ENCODE results near the gene ROPN1.

The ROPN1 gene

DNA sequence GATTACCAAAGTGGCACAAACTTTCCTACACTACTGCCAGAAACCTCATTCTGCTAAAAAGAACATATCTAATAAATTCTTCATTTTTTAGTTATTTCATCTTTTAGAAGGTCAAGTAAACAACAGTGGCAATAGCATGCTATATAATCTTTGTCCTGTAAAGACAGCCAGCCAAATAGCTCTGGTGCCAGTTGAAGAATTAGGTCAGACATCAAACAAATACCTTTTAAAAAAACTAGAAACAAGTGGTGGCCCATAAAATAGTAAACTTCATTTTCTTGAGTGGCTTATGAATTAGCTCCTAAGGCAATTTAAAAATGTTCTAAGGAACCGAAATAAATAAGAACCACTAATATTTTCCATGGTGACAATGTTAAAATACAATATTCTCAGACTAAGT lies 50.4 kb downstream of the ROPN1 start:
- no peak for DNase-seq

DNA sequence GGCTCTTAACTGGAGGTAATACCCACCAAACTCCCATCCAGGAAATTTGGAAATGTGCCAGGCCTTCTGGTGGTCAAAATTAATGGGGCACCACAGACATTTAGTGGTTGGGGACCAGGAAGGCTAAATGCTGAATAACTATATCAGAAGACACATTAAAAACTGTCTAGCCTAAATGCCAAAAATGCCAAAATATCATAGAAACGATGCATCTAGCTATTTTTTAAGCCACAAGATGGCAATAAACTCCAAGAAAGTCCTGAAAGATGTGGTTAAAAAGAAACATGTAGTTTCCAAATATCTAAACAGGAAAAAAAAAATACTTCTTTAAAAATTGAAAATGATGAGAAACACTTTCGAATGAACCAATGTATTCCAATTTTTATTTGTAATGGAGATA lies 50.8 kb downstream of the ROPN1 start:
- DNase-seq, result no peak

DNA sequence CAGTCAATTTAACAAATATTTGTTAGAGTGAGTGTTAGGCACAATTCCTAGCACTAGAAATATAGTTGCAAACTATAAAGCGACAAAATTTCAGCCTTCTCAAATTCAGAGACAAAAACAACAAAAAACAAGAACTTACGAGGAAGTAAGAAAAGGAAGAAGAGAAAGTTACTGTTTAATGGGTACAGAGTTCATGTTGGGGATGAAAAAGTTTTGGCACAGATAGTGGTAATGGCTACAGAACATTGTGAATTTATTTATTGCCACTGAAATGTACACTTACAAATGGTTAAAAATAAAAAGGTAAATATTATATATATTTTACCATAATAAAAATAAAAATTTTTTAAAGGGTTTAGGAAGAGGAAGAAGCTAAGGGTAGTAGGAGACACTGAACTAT lies 52.2 kb downstream of the ROPN1 start:
- DNase-seq, result no peak

DNA sequence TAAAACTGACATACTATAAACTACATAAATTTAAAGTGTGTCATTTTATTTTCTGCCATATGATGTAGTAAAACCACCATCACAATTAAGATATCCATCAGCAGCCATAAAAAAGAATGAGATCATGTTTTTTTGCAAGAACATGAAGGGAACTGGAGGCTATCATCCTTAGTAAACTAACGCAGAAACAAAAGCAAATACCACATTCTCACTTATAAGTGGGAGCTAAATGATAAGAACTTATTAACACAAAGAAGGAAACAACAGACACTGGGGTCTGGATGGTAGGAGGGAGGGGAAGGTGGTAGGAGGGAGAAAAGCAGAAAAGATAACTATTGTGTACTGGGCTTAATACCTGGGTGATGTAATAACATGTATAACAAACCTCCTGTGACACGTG lies 55.5 kb downstream of the ROPN1 start:
- DNase-seq, result no peak

DNA sequence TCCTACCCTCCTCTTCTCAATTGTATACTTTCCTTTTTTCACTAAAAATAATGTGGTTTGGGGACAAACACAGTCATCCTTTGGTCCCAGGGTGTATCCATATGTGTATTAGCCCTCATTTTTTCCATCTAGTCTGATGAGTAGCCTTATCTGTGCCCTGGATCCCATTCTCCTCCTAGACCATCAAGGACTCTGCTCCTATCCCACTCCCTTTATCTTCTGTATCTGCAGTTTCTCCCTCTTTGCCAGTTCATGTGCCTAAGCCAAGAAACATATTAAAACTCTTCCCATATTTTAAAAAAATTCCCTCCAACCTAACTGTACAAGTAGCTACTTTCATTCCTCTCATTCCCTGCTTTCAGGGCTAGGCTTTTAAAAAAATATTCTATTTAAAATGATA lies 56.1 kb downstream of the ROPN1 start:
- no peak for DNase-seq

DNA sequence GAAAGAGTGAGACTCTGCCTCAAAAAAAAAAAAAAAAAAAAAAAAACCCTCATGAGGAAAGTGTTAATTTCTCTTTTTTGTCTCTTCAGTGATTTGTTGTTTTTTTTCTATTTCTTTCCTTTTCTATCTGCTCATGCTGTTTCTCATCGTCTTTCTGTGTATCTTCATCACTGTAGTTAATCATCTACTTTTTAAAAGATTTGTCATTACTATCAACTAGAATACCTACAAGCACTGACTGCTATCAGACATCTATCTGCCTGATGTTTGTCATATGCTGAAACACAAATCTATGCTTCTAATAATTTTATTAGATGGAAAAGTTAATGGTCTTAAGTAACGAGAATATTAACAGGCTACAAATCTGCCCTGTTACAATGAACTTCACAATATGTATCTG lies 57.7 kb downstream of the ROPN1 start:
- DNase-seq, result no peak

DNA sequence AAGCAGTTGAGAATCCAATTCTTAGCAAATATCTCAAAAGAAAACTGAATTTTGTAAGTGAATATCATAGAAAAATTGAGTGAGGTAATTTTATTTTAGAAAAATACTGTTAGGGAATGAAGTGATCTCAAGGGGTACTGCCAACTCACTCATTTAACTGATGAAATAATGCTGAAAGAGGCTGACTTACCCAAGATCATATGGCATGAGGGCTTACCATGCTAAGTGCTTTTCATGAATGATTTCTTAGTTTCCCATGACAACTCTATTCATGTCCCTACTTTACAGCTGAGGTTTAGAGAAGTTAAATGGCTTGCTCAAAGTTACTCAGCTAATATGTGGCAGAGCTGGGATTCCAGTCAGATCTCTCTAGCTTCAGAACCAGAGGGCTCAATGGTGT lies 61.5 kb downstream of the ROPN1 start:
- no peak for DNase-seq

DNA sequence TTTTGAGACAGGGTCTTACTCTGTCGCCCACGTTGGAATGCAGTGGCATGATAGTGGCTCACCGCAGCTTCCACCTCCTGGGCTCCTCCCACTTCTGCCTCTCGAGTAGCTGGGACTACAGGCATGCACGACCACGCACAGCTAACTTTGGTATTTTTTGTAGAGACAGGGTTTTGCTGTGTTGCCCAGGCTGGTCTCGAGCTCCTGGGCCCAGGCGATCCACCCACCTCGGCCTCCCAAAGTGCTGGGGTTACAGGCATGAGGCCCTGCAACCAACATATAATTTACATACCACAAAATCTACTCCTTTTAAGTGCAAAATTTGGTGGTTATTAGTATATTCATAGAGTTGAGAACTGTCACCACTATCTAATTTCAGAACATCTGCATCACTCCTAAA lies 62.6 kb downstream of the ROPN1 start:
- no peak for DNase-seq

DNA sequence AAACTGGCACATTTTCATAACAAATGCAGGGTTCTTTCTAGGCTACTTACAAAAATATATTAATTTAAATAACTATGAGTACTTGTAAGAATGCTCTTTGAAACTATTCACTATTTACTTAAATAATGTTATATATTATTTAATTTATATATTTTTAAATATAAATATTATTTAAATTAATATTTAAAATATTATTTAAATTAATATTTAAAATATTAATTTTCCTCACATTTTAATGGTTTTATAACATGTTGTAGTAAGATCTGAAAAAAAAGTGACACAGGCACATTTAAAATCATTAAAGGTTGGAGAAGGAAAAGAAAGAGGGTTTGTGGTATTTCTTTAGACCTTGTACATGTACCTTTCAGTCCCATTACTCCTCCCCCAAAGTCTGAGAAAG lies 65.5 kb downstream of the ROPN1 start:
- DNase-seq, result no peak

DNA sequence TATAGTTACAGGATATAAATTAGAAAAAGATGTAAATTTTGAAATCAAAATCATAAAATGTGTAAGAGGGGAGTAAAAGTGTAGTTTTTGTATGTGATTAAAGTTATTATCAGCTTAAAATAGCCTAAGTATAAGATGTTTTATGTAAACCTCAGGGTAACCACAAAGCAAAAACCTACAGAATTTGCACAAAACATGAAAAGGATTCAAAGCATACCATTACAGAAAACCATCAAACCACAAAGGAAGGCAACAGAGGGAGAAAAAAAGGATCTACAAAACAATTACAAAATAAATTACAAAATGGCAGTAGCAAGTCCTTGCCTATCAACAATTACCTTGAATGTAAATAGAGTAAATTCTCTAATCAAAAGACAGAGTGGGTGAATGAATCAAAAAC lies 71.1 kb downstream of the ROPN1 start:
- no peak for DNase-seq

DNA sequence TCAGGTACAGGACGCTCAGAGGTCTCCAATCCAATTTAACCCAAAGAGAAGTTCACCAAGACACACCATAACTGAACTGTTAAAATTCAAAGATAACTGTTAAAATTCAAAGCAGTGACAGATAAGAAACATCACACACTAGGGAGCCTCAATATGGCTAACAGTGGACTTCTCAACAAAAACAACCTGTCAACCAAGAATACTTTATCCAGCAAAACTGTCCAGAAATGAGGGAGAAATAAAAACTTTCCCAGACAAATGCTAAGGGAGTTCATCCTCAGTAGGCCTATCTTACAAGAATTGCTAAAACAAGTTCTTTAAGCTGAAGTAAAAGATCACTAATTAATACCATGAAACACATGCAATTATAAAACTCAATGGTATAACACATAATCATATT lies 71.5 kb downstream of the ROPN1 start:
- DNase-seq, result no peak

DNA sequence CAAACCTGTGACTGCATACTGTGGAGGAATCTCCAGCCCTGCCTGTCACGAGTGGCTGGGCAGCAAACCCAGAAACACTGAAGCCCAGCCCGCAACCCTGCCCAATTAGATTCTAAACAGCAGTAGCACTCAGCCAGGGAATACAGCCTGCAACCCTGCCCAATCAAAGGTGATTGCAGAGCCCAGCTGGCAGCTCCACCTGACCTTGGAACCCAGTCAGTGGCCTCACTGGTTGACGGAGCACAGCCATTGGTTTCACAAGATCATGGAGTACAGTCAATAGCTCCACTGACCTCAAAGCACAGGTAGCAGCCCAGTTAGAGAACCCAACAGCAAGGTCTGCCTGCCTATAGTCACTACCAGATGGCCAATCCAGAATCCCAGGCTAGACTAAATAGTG lies 72.6 kb downstream of the ROPN1 start:
- no peak for DNase-seq
